GM21737 (cell line): ENCODE results near the gene CKAP4.
A peak's percentile ranks its signal among the peaks of the same experiment; 100 is the strongest.
"Not testable (repeated sequence)": the region's sequence is repeated elsewhere in the genome, so short reads cannot be mapped to it uniquely, and the experiment has no call there.

Experiments used
- ATAC-seq: cut with Tn5 transposase; IDR thresholded peaks from one replicate; pipeline ENCODE4 v1.9.1; 2021; ENCODE audit warnings: mild to moderate bottlenecking, moderate library complexity; ENCODE audit not compliant: unreplicated experiment

The CKAP4 gene, protein sequence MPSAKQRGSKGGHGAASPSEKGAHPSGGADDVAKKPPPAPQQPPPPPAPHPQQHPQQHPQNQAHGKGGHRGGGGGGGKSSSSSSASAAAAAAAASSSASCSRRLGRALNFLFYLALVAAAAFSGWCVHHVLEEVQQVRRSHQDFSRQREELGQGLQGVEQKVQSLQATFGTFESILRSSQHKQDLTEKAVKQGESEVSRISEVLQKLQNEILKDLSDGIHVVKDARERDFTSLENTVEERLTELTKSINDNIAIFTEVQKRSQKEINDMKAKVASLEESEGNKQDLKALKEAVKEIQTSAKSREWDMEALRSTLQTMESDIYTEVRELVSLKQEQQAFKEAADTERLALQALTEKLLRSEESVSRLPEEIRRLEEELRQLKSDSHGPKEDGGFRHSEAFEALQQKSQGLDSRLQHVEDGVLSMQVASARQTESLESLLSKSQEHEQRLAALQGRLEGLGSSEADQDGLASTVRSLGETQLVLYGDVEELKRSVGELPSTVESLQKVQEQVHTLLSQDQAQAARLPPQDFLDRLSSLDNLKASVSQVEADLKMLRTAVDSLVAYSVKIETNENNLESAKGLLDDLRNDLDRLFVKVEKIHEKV

DNA sequence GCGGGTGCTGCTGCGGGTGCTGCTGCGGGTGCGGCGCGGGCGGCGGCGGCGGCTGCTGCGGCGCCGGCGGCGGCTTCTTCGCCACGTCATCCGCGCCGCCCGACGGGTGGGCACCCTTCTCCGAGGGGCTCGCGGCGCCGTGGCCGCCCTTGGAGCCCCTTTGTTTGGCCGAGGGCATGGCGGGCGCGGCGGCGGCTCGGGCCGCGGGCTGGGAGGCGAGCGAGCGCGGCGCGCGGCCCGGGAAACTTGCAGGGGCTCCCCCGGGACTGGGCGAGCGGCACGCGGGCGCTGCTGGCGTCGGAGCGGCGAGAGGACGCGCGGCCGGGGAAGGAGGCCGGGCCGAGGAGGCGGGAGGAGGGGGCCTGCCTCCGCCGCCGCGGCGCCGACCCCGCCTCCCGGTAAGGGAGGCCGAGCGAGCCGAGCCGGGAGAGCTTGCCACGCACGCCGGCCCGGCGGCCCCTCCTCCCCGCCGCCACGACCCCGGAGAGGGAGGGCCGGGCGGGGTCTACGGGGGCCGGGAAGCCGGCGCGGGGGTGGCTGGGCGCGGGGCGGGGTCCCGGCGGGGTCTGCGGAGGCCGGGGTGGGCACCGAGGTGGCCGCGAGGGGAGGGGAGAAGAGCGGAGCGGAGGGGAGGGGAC, at the start of gene CKAP4:
TSS of gene CKAP4 (minus strand) at position 347 of the 638 bp plus-strand sequence. CDS start at position 178, 169 bp downstream.
- ATAC-seq, result peak; percentile 56

DNA sequence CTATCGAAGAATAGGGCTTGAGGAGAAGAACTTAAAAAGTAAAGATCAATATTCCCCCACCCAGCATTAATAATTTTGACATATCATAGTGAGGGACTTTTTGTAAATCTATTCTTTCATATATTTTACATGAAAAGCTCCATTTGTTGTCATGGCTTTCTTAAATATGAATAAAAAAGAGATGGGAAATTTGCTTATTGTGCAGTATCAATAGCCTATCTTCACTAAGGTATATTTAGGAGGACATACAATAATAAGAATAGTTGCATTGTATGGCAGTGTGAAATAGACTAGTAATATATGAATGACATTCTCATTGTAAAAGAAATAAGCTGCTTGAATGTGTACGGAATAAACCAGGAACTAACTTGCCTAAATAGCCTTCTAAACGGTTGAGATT, 49.3 kb upstream of the CKAP4 start:
- no peak for ATAC-seq

DNA sequence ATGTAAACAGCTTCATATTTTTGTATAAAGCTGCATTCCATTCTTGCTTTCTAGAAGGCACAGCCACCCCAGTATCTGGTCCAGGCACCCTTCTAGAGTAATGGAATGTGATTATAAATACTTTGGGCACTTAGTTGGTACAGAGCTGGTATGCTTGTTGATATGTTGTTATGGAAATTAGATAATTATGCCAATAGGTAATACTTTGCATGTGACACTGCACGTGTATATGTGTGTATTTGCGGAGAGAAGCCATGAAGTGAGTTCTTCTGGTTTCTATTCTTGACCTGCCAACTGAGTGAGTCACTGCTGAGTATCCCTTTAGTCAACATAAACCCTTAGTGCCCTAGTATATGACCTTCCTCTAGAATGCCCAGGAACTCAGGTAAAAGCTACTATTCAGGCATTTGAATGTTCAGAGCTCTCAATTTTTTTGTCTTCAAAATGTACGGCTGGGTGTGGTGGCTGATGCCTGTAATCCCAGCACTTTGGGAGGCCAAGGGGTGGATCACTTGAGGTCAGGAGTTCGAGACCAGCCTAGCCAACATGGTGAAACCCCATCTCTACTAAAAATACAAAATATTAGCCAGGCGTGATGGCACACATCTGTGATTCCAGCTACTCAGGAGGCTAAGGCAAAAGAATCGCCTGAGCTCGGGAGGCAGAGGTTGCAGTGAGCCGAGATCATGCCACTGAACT, 48.5 kb upstream of the CKAP4 start:
- no peak for ATAC-seq

DNA sequence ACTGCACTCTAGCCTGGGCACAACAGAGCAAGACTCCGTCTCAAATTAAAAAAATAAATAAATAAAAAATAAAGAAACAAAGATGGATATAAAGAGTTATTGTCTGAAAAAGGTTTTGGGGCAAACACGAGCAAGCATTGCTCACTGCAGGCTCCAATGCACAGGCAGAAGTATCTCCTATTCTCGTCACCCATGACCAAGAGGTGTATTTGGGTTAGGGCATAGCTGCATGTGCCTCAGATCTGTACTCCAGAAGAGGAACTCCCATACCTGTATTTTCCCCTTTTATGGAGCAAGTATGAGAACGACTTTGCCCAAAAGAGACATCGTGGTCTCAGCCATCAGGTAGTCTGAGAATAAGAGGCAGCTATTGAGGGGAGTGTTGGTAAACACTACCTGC, 44.5 kb upstream of the CKAP4 start:
- no peak for ATAC-seq

DNA sequence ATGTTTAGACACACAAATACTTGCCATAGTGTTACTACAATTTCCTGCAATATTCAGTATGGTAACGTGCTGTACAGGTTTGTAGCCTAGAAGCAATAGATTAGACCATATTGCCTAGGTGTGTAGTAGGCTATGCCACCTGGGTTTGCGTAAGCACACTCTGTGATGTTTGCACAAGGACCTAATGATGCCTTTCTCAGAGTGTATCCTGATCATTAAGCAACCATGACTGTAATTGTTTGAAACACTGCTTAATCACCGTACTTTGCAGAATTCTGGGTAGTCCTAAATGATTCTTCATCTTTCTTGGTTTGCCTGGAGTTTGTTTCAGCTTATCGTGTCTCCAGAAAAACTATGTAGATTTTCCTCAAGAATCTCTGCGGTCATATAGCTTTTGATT, 43.5 kb upstream of the CKAP4 start:
- no peak for ATAC-seq

DNA sequence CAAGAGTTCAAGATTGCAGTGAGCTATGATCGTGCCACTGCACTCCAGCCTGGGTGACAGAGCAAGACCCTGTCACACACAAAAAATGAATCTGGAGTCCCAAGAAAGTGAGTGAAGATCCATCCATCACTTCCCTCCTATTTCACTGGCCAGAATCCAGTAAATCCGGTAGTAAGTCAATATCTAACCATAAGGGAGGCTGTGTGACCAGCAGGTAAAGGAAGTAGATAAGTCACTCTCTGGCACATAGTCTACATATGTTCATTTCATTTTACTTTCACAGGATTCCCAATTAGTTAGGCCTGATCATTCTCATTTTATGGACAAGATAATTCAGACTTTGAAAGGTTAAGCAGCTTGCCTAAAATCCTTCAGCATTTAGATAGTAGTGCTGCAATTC, 42.8 kb upstream of the CKAP4 start:
- ATAC-seq, result no peak

DNA sequence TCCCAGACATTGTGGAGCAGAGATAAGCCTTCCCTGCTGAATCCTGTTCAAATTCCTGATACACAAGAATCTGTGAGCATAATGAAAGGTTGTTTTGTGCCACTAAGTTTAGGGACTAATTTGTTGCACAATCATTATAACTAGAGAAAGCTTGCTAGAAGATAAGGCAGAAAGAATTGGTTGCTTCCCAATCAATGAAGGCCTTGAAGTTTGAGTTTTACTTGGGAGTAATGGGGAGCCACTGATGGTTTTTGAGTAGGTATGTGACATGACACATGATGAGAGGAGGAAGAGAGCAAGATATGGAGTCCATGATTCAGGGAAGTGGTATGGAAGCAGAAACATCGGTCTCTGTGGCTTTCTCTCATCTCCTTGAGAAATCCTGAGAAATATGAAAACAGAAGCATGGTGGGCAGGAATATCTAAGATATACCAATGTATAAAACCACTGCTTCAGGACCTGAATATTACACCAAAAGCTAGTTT, 41.4 kb upstream of the CKAP4 start:
- ATAC-seq, result no peak

DNA sequence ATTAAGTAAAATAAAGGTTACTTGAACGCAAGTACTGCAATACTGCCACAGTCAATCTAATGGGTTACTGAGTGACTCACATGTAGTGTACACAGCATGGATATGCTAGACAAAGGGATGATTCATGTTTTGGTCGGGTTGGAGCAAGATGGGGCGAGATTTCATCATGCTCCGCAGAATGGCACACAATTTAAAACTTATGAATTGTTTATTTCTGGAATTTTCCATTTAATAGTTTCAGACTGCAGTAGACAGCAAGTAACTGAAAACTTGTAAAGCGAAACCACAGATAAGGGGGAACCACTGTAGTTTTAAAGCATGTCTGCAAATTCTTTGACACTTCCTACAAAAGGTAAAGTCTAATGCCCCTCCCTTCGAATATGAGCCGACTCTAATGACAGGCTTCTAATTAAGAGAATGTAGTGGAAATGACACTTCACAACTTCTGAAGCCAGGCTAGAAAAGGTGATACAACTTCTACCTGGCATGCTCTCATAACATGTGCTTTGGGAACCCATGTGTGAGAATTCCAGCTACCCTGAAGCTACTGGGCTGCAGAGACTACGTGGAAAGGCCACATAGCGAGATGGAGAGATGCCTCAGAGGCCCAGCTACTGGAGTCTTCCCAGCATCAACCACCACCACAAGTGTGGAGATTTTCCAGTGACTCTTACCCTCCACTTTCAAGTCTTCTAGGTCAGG, 40.8 kb upstream of the CKAP4 start:
- no peak for ATAC-seq

DNA sequence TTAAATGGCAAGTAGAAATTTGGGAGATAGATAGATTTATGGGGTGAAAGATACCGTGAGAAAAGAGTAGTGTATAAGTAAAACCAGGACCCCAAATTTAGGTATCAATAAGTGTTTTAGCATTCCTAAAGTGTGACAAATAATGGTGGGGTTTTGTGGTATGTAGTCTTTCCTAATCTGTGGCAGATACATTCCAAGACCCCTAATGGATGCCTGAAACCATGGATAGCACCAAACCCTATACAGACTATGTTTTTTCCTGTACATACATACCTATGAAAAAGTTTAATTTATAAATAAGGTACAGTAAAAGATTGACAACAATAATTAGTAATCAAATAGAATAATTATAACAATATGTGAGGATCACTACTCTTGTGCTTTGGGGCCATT, 40.3 kb upstream of the CKAP4 start:
- ATAC-seq, result no peak

DNA sequence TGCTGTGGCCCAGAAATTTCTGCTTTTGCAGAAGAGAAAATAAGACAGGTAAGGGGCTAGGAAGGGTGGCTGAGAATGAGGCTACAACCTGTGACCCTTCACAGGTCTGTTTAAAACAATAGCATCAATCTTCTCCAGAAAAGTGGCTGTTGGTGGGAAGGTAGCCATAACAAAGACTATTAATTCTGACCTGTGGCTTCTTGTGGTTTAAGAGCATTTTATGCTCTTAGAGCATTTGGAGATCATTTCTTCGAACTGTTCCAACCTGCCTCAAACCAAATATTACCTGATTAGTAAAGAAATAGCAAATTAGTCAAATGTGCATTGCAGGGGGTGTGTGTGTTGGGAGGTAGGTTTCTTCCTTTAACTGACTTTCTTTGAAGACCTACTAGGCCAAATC, 39.5 kb upstream of the CKAP4 start:
- no peak for ATAC-seq

DNA sequence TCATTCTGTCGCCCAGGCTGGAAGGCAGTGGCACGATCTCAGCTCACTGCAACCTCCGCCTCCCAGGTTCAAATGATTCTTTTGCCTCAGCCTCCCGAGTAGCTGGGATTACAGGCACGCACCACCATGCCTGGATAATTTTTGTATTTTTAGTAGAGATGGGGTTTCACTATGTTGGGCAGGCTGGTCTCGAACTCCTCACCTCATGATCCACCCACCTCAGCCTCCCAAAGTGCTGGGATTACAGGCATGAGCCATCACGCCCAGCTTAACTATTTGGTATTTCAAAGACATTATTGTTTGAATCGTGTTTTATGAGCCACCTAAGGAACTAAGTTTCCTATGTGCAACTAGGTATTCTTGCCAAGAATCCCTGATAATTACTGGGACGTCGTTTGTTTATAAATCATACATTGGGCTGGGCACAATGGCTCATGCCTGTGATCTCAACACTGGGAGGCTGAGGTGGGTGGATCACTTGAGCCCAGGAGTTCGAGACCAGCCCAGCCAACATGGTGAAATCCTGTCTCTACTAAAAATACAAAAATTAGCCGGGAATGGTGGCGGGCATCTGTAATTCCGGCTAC, 38.8 kb upstream of the CKAP4 start:
- ATAC-seq, result not testable (repeated sequence)

DNA sequence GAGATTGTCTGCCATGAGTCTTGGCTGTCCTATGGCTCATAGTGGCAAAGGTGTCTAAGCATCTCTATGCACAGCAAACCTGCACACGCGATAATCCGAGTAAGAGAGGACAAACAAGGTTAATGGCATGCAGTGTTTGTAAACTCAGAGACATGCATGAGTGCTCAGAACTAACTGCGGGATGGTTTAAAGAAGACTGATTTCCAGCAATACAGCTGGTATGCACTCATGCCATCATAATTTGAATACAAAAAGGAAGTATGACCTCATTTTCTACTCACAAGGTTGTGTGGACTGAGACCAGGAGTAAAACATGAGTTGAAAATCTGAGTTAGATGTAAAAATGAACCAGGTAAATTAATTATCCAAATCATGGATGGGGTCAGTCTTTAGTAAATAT, 38.2 kb upstream of the CKAP4 start:
- ATAC-seq, result no peak

DNA sequence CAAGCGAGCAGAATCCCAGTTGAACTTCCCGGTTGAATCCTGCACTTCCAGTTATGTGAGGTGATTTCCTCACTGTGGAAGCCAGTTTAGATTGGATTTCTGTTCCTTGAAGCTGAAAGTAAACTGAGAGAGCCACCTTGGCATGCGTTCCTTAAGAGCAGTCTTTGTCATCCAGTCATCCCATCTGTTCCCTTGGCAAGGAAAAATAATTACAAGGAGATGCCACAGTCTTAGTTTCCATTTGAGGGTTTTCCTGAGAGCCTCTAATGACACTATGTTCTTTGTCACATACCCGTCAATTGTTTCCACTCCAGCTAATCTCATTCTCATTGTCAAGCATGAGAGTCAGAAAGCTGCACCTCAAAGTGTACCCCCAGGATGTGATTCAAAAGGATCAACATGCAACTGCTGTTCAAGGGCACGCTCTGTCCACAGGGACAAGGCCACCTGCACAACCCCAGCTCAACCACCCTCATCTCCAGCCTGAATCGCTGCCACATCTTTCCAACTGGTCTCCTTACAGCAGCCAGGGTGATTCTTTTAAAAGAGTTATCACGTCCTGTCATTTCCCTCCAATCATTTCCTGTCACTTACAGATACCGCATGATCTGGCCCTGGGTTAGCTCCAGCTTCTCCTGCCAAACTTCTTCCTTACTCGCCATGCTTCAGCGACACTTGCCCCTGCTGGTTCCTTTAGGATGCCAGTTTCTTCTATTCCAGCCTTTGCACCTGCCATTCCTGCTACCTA, 36.7 kb upstream of the CKAP4 start:
- ATAC-seq, result no peak

DNA sequence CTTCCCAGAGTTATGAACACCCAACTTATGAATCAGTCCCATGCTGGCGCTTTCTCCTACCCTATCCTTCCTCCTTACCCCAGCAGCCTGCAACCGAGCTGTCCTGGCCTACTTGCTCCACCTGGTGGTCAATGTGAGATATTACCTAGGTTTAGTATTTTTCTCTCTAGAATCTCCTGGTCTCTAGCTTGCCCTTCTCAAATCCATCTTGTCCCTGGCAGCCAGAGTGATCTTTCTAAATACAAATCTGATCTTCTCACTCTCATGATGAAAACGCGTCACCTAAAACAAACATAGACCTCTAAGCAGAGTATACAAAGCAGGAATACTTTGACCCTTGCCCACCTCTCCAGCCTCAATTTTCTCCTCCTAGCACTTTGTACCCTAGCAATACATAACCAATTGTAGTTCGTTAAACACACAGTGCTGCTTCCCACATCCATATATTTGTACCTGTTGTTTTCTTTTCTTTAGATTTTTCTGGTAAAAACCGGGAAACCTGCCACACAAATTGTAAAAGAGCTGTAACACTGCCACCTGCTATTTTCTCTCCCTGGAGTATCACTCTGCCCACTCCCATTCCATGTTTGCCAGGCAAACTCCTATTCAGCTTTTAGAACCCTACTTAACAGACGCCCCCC, 34.8 kb upstream of the CKAP4 start:
- no peak for ATAC-seq

DNA sequence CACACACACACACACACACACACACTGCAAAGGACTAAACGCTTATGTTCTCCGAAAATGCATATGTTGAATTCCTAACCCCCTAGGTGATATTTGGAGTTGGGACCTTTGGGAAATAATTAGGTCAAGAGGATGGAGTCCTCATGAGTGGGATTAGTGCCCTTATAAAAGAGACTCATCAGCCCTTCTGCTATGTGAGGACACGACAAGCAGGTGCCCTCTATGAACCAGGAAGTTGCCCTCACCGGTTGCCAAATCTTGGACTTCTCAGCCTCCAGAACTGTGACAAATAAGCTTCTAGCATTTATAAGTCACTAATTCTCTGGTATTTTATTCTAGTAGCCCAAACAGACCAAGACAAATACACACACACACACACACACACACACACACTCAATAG, 34.0 kb upstream of the CKAP4 start:
- ATAC-seq, result no peak

DNA sequence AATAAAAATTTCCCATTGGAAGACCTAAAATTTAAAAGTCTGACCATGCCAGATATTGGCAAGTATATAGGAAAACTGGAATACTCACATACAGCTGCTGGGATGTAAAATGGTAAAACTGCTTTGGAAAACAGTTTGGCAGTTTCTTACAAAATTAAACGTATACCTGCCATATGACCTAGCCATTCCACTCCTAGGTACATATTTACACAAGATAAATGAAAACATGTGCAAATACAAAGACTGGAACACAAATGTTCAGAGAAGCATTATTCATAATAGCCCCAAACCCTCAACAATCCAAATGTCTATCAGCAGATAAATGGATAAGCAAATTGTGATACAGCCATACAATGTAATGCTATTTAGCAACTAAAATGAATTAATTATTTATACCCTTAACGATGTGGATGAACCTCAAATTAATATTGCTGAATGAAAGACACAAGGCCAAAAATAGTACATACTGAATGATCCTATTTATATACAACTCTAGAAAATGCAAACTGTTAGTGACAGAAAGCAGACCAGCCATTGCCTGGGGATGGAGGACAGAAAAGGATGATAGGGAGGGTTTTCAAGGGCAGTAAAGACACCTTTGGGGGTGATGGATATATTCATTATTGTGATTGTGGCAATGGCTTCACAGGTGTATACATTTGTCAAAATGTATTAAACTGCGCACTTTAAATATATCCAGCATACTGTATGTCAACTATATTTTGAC, 33.4 kb upstream of the CKAP4 start:
- ATAC-seq, result no peak

DNA sequence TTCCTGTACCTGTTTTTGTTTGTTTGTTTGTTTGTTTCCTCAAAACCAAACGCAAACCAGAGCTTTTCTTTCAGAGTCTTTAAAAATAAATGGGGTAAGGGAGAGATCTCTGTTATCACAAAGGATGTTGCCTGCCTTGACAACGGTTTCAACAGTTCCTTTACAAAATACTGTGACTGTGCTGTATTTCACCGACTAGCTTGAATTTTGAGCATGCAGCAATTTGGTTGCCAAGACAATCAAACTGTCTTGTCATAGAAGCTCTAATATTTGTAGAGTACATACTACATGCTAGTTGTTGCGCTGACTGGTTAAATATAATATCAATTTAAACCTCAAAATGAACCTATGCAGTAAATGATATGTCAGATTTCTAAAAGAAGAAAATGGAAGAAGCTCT, 32.3 kb upstream of the CKAP4 start:
- ATAC-seq, result no peak

DNA sequence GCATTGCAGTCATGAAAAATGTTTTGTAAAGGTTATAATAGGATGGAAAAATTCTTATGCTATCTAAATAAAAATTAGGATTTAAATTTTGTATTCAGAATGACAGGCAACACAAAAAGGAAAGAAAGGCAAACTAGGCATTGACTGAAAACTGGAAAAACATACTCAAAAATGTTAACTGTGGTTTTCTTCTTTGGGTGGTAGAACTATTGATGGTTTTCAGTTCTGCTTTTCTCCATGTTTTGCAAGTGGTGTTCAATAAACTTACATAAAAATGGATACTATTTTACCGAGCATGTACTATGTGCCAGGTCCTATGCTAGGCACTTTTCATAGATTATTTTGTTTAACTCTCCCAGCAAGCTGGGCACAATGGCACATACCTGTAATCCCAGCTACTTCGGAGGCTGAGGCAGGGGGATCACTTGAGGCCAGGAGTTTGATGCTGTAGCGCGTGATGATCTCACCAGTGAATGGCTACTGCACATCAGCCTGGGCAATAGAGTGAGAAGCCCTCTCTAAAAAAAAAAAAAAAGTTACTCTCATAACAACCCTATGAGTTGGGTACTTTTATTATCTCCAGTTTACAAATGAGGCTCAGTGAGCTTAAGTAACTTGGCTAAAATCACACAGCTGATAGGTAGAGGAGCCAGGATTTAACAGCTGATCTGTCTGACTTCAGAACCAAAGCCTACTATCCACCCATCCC, 28.4 kb upstream of the CKAP4 start:
- ATAC-seq, result peak; percentile 63
